ENCODE measurements around the gene PALS1. TPM values are rescaled to one million over a fixed set of nuclear protein-coding genes. Genes with fewer than 3 reads are reported as not detected.

The PALS1 gene
- polyA plus RNA-seq (ENCODE audit: insufficient read length in 3 of 3): 100 to 1,000 TPM; 118 to 160 (median 143) TPM

DNA sequence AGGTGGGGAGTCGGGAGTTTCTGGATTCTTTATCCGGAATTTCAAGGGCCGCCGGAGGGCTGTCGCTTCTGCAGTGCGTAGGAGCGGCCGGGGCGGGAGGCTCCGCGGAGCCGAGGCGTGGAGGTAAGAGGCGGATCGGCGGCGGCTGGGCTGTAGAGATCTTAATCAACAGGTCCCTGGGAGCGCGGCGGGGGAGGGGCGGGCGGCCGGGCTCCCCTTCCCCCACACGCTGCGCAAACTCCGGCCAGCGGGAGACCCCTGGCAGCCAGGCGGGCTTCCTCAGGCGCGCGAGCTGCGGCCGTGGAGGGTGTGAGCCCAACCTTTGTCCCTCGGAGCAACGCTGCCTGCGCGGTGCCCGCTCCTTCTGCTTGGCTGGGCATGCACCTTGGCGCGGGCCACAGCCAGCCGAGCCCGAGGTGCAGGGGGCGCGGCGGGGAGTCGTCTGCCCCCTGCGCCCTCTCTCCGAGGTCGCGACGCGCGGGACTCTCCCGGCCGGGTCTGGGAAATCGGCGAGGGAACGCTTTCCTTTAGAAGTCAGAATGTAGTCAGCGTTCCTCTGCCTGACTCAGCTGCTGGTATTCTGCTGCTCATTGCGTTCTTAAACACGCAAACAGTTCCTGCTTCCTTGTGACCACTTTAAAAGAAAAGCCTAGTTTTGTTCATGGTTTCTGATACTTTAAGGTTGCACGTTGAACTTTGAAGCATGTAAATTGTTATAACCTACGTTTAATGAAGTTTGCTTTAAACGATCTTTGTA, at the start of gene PALS1:
PALS1 (plus strand) TSS at position 25 of the 757 bp plus-strand sequence. CDS start 37,736 bp downstream, outside the sequence.
- DNase-seq (ENCODE audit: low read depth in 3 of 3, low spot score in 2 of 3): peak in 2 of 3 donors; percentile 29 to 62

GRCh38 chr14:67191768-67192290, 49.4 kb upstream of the PALS1 start:
- no peak for DNase-seq (ENCODE audit: low read depth in 3 of 3, low spot score in 2 of 3)

GRCh38 chr14:67192366-67192765, 48.9 kb upstream of the PALS1 start:
- DNase-seq (ENCODE audit: low read depth in 3 of 3, low spot score in 2 of 3): no peak

DNA sequence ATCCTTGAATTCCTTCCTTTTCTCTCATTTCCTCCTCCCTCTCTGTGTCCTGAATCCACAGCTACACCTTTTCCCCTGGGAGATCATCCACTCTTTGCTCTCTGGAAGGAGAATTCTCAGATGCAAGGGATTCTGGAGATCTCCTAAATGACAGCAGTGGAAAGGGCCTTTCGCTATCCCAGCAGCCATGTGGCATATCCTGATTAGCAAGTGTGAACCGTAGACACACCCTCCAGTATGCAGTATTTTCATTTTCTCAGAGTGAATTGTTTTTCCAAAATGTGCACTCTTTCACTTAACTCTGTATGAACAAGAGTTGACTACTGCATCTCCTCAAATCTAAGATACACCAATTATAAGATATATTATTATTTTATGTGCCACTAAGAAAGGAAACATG, 46.0 kb upstream of the PALS1 start:
- DNase-seq (ENCODE audit: low read depth in 3 of 3, low spot score in 2 of 3): no peak

GRCh38 chr14:67199016-67199415, 42.2 kb upstream of the PALS1 start:
- DNase-seq (ENCODE audit: low read depth in 3 of 3, low spot score in 2 of 3): no peak

DNA sequence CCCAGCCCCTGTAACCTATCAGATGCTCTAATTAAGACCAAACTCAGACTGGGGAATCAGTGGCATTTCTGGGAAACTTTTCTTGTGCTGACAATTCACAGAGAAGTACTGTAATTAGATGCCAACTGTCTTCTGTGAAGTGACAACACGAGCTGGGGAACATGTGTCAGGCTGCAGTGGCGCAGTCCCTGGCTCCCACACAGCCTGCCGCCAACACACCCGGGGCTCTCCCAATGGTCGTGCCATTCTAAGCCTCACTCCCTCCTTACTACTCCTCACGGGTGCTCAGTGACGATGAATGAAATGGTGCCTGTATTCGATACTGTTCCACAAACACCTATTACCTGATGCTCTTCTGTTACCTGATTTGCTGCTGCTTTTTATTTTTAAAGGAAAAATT, 33.4 kb upstream of the PALS1 start:
- no peak for DNase-seq (ENCODE audit: low read depth in 3 of 3, low spot score in 2 of 3)

- no peak for DNase-seq (ENCODE audit: low read depth in 3 of 3, low spot score in 2 of 3)
Observed at GRCh38 chr14:67218126-67218525, 23.1 kb upstream of the PALS1 start.

- no peak for DNase-seq (ENCODE audit: low read depth in 3 of 3, low spot score in 2 of 3)
Observed at GRCh38 chr14:67221248-67221981, 19.8 kb upstream of the PALS1 start.

DNA sequence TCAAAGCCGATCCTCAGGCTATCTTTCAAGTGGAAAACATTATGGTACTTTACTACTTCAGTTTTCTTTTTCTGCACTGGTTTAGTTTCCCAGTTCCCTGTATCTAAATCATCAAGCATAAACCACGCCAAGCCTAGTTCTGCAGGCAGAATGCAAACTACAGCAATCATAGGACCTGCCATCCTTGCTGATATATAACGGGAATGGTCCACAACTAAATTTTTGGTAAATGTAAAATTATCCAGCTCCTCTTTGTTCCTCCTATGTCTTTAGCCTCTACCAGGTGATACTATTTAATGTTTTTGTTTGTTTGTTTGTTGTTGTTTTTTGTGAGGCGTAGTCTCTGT, 19.3 kb upstream of the PALS1 start:
- DNase-seq (ENCODE audit: low read depth in 3 of 3, low spot score in 2 of 3): no peak

- DNase-seq (ENCODE audit: low read depth in 3 of 3, low spot score in 2 of 3): no peak
Observed at GRCh38 chr14:67225523-67225922, 15.7 kb upstream of the PALS1 start.

- no peak for DNase-seq (ENCODE audit: low read depth in 3 of 3, low spot score in 2 of 3)
Observed at GRCh38 chr14:67228325-67228984, 12.8 kb upstream of the PALS1 start.

DNA sequence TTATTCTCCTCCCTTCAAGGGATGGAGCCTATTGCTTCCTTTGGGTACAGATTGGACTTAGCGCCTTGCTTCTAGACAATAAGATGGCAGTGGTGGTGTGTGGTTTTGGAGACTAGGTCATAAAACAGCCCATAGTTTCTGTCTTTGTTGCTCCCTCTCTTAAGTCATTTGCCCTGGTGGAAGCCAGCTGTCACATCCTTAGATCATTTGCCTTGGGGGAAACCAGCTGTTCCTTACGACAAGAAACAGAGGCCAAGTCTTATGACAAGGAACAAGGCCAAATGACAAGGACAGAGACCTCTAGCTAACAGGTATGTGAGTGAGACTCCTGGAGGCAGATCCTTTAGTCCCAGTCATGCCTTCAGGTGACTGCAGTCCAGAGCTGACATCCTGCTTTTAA, 9.2 kb upstream of the PALS1 start:
- no peak for DNase-seq (ENCODE audit: low read depth in 3 of 3, low spot score in 2 of 3)

- no peak for DNase-seq (ENCODE audit: low read depth in 3 of 3, low spot score in 2 of 3)
Observed at GRCh38 chr14:67232621-67233020, 8.6 kb upstream of the PALS1 start.

DNA sequence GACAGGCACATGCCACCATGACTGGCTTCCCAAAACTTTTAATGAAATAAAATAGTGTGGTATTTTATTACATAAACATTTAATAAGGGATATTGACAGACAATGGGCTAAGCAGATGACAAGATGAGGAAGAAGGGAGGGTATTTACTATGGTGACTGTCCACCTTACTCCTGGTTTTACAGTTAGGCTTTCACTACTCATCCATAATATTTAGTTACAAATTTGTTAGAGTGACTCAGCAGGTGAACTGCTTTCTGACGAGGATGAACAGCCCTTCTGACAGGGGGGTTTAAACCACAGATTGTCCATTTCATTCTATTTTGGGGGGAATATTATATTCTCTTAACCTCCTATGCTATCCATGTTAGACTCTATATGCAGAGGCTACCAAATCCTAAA, 3.6 kb upstream of the PALS1 start:
- no peak for DNase-seq (ENCODE audit: low read depth in 3 of 3, low spot score in 2 of 3)

DNA sequence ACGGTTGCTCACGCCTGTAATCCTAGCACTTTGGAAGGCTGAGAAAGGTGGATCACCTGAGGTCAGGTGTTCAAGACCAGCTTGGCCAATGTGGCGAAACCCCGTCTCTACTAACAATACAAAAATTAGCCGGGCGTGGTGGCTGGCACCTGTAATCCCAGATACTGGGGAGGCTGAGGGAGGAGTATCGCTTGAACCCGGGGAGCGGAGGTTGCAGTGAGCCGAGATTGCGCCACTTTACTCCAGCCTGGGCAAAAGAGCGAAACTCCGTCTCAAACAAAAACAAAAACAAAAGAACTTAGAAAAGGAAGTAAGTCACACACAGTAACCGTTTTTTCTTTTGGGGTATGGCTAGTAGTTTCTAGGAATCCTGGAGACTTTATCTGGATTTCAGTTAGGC, 1.7 kb upstream of the PALS1 start:
- DNase-seq (ENCODE audit: low read depth in 3 of 3, low spot score in 2 of 3): no peak

GRCh38 chr14:67240168-67240932, 885 bp upstream of the PALS1 start:
- DNase-seq (ENCODE audit: low read depth in 3 of 3, low spot score in 2 of 3): no peak

- peak; percentile 88 to 94 (median 93) for DNase-seq (ENCODE audit: low read depth in 3 of 3, low spot score in 2 of 3)
Observed at GRCh38 chr14:67240978-67241410, 241 bp upstream of the PALS1 start.

- DNase-seq (ENCODE audit: low read depth in 3 of 3, low spot score in 2 of 3): no peak
Observed at GRCh38 chr14:67242168-67242420, 859 bp downstream of the PALS1 start.

- no peak for DNase-seq (ENCODE audit: low read depth in 3 of 3, low spot score in 2 of 3)
Observed at GRCh38 chr14:67245104-67245503, 3.9 kb downstream of the PALS1 start.

DNA sequence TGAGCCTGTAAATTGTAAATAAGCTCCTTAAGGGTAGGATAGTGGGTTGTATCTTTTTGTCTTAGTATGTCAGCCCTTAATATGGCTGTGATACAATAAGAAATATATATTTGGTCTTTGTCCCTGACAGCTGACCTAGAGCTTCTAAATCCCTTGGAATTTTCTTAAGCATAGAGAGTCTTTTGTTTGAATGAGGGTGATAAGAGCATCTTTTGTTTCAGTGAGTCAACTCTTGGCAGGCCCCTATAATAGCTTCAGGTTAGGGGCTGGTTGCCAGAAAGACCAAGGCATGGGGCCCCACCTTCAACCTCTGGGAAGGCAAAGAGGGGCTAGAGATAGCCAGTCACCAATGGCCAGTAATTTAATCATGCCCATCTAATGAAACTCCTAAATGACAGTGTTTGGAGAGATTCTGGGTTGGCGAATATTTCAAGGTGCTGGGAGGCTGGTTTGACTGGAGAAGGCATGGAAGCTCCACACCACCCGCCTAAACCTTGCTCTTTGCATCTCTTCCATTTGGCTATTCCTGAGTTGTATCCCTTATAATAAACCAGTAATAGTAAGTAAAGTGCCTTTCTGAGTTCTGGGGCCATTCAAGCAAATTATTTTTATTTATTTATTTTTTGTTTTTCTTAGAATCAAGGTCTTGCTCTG, 10.5 kb downstream of the PALS1 start:
- DNase-seq (ENCODE audit: low read depth in 3 of 3, low spot score in 2 of 3): no peak
